ENCODE results near the gene DGLUCY.

DNA sequence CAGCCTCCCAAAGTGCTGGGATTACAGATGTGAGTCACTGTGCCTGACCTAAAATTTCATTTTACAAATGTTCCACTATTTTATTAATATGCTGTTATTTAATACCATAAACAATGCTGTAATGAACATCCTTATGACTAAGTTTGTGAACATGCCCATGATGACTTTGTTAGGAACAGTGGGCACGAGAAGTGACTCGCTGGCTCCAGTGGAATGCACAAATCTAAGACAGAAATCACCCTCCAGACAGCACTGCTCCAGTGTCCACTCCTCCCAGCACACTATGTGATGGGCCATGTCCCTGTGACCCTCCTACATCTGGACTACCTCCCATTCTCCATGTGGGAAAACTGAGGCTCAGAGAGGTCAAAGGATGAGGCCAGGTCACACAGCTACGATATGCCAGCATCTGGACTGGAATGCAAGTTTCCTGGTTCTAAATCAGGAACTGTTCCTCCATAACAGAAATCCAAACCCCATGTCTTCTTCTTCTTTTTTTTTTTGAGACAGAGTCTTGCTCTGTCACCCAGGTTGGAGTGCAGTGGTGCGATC lies 72.7 kb downstream of the DGLUCY start:
- TF ChIP-seq, protein P1, sequence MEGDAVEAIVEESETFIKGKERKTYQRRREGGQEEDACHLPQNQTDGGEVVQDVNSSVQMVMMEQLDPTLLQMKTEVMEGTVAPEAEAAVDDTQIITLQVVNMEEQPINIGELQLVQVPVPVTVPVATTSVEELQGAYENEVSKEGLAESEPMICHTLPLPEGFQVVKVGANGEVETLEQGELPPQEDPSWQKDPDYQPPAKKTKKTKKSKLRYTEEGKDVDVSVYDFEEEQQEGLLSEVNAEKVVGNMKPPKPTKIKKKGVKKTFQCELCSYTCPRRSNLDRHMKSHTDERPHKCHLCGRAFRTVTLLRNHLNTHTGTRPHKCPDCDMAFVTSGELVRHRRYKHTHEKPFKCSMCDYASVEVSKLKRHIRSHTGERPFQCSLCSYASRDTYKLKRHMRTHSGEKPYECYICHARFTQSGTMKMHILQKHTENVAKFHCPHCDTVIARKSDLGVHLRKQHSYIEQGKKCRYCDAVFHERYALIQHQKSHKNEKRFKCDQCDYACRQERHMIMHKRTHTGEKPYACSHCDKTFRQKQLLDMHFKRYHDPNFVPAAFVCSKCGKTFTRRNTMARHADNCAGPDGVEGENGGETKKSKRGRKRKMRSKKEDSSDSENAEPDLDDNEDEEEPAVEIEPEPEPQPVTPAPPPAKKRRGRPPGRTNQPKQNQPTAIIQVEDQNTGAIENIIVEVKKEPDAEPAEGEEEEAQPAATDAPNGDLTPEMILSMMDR (IDR thresholded peaks at IDR 0.05), result no peak
- TF ChIP-seq POLR2AphosphoS5 (IDR thresholded peaks at IDR 0.05), result no peak

Measured in prostate gland (tissue), 2 donors.